Hematopoietic multipotent progenitor cell treated with erythropoietin and hydrocortisone succinate and interleukin-3 and kit ligand, for 17 days (in vitro differentiated cells): ENCODE data around the gene ST14.
A peak's percentile ranks its signal among the peaks of the same experiment; 100 is the strongest.

Experiments
- DNase-seq: peaks from one replicate; pipeline ENCODE4 v3.0.0-alpha.2; 2015; ENCODE audit warnings: low spot score

Gene ST14

DNA sequence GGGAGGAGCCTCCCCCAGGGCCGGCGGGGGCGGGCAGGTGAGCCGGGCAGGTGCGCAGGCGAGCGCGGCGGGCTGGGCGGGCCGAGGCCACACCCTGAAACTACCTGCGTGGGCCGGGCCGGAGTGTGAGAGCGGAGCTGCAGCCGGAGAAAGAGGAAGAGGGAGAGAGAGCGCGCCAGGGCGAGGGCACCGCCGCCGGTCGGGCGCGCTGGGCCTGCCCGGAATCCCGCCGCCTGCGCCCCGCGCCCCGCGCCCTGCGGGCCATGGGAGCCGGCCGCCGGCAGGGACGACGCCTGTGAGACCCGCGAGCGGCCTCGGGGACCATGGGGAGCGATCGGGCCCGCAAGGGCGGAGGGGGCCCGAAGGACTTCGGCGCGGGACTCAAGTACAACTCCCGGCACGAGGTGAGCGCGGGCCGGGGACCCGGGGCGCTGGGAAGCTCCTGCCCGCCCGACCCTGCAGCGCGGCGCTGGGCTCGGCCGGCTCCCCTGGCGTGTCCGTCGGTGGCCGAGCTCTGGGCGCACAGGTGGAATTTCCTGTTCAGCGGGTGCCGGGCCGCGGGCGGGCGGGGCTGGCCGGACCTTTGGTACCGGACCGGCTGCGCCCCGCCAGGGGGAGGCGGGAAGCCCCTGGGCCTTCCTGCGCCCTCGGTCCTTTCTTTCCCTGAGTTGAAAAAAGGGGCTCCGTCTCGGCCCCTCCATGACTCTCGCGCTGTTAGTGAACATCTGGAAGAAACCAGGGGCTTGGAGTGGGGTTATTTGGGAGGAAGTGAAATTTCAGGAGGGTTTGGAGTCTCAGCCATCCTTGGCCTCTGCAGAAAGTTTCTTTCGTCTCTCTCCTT is at the start of gene ST14:
Gene ST14, plus strand, starts transcription at position 126 of the 841 bp plus-strand sequence. Its CDS starts 198 bp downstream, at position 324.
- no peak for DNase-seq

DNA sequence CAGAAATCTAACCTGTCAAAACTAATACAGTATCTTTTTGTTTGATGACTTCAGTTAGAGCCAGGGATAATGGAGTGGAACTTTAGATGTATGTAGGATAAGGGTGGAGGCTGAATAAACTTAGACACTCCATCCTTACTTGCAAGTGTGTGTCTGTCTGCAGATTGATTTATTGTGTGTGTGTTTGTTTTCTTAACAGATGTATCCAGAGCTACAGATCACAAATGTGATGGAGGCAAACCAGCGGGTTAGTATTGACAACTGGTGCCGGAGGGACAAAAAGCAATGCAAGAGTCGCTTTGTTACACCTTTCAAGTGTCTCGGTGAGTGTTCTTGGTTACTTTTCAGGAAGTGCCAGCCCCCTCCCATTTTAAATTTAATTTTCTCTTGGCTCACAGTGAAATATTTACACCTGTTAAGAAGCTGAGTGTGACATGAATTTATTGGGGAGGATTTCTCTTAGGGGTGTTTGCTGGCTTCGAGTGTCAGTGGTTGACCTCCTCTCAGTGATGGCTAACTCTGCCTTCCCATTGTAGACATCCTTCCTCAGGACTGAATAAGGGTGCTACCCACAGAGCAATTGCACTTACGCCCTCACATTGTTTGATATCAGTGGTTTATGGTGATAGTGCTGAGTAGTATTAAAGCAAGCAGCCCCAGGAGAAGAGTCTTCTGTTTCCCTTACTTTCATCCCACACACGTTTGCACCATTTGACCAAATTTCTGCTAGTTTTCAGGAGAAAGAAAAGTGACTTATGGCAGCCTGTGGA is 49.1 kb upstream of the ST14 start:
- DNase-seq = no peak

DNA sequence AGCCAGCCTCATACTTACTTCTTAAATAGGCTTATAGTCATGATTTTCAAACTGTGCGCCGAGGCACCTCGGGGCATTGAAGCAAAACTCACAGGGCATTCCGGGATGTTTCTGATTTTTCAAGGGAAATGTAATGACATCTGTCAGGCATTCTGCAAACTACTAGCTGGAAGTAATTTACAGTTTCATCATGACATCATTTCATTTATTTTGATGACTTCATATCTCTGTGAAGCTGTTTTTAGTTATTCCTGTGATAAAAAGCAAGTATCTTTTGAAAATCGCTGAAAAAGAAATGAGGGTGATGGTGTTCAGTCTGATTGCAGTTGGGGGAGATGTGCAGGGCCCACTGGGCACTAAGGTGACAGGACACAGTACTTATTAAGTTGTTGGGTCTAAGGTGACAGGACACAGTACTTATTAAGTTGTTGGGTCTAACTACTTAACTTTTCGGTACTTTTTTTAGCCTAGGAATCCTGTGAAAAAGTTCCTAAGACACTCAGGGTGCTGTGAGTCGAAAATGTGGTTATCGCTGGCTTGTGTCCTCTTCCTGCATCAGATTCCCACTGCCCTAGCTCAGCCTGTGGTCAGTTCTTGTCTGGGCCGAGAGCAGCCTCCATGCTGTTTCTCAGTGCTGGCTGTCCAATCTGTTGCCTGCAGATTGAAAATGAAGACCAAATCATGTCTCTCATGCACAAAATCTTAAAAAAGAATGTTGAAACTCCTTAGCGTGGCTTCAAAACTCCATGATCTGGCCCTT is 47.3 kb upstream of the ST14 start:
- no peak for DNase-seq

DNA sequence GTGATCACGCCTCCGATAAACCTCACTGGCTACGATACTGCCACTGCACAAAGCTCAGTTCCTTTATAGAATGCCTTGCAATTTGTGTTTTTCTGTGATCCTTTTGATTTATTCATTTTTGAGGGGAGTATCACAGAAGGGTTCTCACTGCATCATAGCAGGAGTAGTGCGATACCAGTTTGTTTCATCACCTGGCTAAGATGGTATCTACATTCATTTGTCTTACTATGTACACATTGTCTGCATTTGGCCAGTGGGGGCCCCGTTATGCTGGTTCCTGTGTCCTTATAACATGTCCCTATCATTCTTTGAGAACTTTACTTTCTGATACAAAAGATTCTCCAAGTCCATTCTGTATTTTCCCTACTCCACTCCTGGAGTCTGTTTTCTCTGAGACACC is 45.3 kb upstream of the ST14 start:
- DNase-seq = no peak

DNA sequence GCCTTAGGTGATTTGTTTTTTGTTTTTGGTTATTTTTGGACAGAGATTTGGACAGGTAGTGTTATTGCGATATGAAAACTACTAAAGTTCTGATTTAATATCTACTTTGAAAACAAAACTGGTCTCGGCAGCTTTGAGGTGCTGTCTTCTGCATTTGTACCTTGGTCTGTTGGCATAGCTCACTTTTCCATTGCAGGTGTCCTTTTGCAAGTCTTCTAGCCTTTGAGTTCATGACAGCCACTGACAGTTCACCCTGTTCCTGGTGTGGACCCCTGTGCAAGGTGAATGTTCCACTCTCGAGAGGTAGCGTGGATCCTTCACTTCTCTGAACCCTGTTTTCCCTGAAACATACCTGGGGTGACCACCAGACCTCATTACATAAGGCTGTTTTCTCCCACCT is 44.9 kb upstream of the ST14 start:
- DNase-seq = no peak

DNA sequence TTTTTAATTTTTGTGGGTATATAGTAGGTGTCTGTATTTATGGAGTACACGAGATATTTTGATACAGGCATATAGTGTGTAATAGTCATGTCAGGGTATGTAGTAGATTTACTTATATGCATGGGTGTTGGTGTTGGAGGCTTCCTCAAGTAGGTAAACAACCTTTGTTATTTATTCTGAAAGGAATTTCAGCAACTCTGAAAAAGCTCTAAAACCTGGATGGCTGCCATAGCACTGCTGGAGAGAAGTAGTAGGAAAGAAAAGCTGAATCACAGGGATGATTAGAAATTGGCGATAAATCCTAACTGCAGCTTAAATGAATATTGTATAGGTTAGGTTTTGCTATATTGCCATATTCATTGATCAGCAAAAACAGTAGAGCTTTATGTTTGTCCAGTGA is 44.4 kb upstream of the ST14 start:
- DNase-seq = peak; percentile 68

DNA sequence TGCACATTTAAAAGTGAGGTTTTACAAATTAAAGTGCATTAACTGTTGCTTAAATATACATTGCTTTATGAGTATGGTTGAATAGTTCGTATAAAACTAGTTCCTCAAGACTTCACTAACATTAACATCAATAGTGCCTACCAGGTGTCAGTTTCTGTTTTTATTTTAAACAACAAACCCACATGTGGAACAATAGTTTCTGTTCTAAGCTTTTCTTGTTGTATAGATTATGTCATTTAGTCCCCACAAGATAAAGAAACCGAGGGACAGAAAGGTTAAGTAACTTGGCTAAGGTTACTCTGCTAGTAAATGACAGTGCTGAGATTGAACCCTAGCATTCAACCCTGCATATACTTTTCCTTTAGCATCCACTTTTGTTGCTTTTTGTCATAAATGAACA is 41.4 kb upstream of the ST14 start:
- DNase-seq = no peak

DNA sequence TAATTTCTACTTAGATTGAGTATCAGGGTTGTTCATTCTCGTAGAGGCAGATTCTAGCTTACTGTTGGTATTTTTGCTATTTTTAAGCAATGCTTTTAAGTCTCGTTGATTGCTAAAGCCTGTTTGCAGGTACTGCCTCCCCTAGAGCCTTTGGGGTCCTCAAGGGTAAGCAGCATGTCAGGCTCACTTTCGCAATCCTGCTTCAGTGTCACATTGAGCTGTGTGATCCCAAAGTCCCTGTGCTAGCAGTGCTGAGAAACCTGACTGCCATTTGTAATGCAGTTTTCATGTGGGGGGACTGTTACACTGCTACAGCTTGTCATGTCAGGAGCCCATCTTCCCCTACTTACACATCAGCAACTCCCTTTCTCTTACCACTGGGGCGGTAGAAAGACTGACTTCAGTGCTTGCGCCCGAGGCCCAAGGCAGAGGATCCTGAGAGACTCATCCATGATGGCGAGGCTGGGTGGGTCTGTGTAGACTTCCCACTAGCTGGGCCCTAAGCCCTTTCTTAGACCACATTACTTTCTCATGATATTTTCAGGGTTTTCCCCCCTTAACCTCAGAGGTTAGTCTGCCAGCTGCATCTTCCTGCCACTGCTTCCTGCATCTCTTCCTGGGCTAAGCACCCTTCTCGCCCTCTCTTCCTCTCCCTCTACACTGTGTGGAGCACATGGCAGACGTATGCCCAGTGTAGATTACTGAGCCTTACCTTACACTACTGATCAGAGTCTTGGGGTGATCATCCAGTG is 40.8 kb upstream of the ST14 start:
- DNase-seq = no peak

DNA sequence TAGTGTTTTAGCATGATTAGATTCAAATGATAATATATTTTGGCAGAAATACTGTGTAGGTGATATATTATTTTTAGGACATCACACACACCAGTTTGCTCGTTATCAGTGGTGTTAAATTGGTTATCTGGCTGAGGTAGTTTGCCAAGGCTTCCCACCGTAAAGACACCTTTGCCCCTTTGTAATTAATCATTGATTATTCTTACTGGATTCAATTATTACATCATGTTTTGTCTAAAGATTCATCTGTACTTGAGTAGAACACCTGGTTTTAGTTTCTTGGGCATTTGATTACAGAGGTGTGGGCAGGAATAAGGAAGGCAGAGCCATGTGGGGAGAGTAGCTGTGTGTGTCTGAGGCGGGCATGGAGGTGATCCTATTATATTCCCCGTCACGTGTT is 39.5 kb upstream of the ST14 start:
- no peak for DNase-seq

DNA sequence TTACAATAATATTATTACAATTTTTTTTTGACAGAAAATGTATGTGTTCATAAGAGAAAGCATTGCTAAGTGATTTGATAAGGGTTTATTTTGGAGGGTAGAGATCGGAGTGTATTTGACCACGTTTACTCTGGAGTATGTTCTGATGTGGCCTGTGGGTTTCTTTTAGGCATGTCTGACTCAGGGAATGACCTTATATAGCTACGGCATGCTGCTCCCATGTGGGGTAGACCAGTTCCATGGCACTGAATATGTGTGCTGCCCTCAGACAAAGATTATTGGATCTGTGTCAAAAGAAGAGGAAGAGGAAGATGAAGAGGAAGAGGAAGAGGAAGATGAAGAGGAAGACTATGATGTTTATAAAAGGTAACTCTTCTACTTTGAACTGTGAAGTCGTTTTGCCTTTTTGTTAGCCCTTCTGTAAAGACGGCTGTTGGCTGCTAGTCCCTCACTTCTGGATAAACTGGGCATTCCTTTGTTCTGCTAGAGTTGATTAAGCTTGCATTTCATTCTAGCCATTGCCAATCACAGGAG is 38.1 kb upstream of the ST14 start:
- no peak for DNase-seq

DNA sequence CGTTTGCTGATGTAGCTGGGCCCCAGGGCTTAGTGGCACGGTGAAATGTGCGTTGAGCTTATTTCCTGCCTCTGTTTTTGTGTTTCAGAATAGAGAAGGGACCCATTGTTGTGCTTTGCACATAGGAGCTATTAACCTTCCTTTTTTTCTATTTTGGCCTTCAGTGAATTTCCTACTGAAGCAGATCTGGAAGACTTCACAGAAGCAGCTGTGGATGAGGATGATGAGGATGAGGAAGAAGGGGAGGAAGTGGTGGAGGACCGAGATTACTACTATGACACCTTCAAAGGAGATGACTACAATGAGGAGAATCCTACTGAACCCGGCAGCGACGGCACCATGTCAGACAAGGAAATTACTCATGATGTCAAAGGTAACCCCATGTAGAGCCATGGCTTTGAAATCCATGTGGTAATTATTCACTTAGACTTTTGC is 37.4 kb upstream of the ST14 start:
- no peak for DNase-seq

DNA sequence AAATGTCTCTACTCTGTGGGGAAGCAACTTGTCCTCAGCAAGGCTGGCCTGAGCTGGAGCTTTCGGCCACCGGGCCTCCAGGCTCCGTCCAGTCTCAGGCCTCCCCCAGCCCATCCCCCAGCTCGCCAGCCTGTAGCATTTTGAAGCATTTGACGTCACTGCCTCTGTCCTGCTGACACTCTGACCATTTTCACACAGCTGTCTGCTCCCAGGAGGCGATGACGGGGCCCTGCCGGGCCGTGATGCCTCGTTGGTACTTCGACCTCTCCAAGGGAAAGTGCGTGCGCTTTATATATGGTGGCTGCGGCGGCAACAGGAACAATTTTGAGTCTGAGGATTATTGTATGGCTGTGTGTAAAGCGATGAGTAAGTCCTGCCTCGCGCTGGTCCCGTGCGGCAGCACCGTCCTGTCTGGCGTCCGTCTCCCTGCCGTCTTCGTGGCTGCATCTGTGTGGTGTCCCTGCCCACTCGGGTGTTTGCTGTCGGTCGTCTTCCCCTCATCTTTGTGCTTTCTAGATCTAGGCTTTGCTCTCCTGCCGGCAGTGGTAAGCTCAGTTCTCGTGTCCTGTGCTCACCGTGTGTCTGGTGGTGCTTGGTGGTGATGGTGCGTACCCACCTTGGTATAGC is 36.1 kb upstream of the ST14 start:
- DNase-seq = no peak

DNA sequence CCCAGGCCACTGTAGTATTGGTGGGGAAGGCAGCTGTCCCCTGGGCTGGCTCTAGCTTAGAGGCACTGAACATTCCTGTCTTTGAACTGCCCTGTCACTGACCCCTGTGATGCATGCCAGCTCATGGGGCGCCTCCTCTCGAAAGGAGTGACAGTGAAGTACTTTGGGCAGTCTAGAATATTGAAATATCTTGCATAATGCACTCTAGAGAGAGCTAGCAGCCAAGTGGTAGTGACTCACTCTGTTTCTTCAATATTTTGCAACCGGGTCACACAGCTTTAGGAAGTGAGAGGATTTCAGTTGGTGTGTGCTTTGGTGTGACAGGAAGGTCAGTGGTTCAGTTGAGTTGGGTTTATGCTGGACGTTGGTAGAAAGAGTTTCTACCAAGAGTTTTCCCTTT is 35.5 kb upstream of the ST14 start:
- peak; percentile 65 for DNase-seq

DNA sequence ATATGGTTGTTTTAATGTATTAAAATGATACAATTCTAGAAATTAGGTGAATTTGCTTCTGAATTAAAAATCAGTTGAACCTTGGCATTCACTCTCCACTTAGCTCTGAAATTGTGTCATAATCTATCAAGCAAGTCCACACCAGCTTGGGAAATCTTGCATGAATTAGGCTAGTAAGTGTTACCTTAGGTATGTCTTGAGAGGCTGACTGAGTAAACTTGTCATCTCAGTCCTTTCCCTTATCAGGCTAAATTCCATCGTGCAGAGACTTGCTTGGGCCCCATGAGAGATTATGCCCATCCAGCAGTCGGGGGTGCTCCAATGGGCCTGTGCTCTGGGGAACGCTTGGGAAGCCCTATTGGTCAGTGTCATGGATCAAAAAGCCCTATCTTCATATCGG is 33.9 kb upstream of the ST14 start:
- DNase-seq = no peak

DNA sequence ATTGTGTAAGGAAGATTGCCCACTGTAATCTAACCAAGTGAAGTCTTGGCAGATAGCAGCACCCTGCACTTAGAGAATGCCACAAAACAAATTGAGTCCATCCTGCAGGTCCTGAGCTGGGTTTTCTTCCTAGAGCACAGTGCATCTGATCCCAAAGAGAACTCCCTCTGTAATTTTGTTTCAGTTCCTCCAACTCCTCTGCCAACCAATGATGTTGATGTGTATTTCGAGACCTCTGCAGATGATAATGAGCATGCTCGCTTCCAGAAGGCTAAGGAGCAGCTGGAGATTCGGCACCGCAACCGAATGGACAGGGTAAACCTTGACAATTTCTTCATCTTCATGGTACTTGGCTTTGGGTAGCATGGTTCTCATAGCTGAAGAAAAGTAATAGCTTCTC is 33.1 kb upstream of the ST14 start:
- DNase-seq = no peak

DNA sequence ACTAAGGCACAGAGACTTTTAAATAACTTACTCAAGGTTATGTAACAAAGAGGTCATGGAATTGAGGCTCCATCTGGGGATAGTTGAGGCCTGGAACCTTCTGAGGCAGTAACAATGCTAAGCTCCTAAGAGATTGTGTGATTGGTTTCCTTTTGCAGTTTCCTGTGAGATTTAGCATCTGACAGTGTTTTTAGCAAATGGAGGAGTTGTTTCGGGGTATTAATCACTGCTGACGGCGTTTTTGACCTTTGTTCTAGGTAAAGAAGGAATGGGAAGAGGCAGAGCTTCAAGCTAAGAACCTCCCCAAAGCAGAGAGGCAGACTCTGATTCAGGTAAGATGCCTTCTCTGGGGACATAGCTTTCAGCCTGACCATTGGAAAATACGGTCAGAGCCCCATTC is 32.1 kb upstream of the ST14 start:
- DNase-seq = no peak

DNA sequence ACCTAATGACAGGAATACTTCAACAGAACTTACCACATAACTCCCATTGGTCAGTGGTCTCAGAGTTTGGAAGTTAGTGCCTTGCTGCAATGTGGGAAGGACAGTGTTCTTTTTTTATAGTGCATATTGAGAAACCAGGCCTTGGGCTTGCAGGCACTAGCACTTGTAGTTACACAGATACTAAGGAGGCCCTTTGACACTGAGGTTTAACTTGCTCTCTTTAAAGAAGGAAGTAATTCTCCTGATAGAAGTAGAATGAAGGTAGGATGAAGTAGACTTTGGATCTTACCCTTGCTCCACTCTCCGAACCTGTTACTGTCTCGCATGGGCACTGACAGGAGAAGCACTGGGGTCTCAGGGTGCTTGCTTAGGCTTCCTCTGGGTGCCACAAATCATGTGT is 31.0 kb upstream of the ST14 start:
- no peak for DNase-seq

DNA sequence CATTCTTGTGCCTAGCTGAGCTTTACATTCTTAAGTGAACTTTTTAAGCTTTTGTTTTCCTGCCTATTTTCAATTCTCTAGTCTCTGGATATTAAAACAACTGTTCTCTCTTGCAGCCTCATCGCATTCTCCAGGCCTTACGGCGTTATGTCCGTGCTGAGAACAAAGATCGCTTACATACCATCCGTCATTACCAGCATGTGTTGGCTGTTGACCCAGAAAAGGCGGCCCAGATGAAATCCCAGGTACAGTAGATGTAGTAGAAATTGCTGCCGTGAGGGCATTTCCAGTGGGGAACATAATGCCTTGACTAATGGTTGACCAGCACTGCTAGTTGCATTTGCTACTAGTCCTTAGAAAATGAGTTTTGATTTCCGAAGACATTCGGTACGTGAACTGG is 29.7 kb upstream of the ST14 start:
- DNase-seq = no peak

DNA sequence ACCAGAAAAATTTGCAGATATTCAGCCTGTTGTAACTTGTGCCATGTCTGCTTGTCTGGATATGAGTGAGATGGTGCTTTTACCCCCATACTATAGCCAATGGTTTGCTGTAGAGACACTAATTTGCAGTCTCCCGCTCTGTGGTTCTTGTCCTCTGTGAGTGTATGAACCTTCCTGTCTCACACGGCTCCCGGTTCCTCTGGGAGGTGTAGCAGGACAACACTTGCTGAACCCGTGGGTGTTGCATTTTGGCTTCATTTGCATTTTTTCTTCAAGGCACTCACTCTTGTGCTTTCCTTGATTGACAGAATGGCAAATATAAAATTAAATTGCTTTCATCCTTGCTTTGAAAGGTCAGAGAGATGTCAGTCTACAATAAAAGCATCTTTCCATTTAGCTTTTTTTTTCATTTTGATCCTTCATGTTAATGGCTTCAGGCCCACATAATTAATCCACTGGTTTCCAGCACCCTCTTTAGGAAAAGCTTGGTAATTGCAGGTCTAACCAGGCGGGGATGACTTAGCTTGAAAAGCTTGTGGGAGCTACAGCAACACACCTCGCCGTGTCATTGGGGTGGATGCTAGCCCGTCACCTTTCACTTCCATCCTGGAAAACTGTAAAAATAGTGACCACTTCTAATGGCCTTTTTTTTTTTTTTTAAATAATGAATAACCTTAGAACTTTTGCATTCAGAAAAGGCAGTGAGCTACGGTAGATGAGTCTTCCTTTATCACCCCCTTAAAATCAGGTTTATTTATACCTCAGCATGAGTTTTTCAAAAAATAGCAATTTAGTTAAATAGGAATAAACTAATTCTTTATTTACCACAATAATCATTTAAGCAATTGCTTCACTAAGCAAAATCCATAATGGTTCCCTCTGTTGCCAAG is 27.4 kb upstream of the ST14 start:
- peak; percentile 88 for DNase-seq

DNA sequence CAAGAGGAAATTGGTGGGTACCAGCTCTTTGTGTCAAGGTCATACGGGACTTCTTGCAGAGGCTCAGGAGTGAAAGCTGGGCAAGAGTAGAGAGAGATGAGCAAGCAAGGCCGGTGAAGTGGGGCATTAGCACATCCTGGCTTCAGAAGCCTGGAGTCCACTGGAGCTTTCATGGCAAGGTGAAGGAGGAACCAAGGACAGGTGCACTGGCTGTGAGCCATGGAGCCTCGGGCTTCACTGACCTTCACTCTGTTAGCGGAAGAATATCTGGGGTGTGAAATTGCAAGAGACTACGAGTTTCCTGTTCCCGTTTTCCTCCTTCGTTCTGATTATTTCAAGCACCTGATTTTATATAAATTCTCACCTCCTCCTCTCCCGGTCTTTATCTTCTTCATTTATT is 25.9 kb upstream of the ST14 start:
- DNase-seq = no peak
